HepG2 (cell line): ENCODE data around the gene ASB14. TPM values are rescaled to one million over a fixed set of nuclear protein-coding genes. Genes with fewer than 3 reads are reported as not detected.
"Not testable (repeated sequence)": the region's sequence is repeated elsewhere in the genome, so short reads cannot be mapped to it uniquely, and the experiment has no call there.

ENCODE experiments used
- ATAC-seq: fragments of 200-7000 bp; cut with Tn5 transposase; 3 replicates; pipeline ENCODE4 v1.9.1; 2020; ENCODE audit warnings: mild to moderate bottlenecking, moderate library complexity
- BruUV-seq: library from RNA; stranded (reverse); fragments of 400-500 nt; replicated peaks from 2 replicates; lab custom pipeline; 2021; lab: Mats Ljungman, UMichigan
- CTCF ChIA-PET: fragments of 300-600 bp; formaldehyde crosslinking; extraction: SDS; loops from one replicate; lab custom pipeline; 2021; ENCODE audit warnings: low total read pairs, inconsistent platforms, low intra/inter-chr PET ratio; lab: Yijun Ruan, JAX
- POLR2A ChIA-PET: fragments of 350-600 bp; sonication (Branson Sonifier 250); formaldehyde crosslinking; loops from one replicate; lab custom pipeline; 2020; ENCODE audit warnings: antibody characterized with exemption, inconsistent platforms; lab: Yijun Ruan, JAX
- DNase-seq: peaks from one replicate; pipeline ENCODE4 v3.0.0-alpha.2; 2015; ENCODE audit warnings: low spot score
- FAIRE-seq: peaks from 3 replicates; lab custom pipeline; 2011; peaks lifted over from hg19 to GRCh38; lab: Jason Lieb, UNC
- H2AFZ ChIP-seq: one replicate; pipeline ENCODE4 v1.6.1; 2011; ENCODE audit warnings: low read length, inconsistent platforms
- H3K27ac ChIP-seq: fragments of 300-600 bp; 3 replicates; pipeline ENCODE4 v1.8.0; 2011; ENCODE audit warnings: mixed run types, mild to moderate bottlenecking, mixed read lengths, low read length, inconsistent platforms; ENCODE audit not compliant: insufficient read depth; ENCODE audit errors: extremely low read length
- H3K27me3 ChIP-seq, 2 experiments: fragments of 200-600 bp in 1 of 2; 2 replicates in 1 of 2; 3 replicates in 1 of 2; pipeline versions ENCODE4 v1.6.0 to v1.8.0; 2011; ENCODE audit warnings: low read length in 2 of 2, mild to moderate bottlenecking in 2 of 2, moderate library complexity in 2 of 2, inconsistent platforms in 1 of 2; ENCODE audit not compliant: insufficient read depth in 2 of 2, control insufficient read depth in 1 of 2
- H3K36me3 ChIP-seq, 2 experiments: fragments of 200-600 bp in 1 of 2; replicated peaks in 1 of 2; 2 replicates in 1 of 2; 3 replicates in 1 of 2; pipeline versions ENCODE4 v1.5.1 to v1.8.0; 2011; ENCODE audit warnings: low read length in 2 of 2, inconsistent platforms in 1 of 2; ENCODE audit not compliant: insufficient read depth in 2 of 2, control insufficient read depth in 1 of 2
- H3K4me1 ChIP-seq: 2 replicates; pipeline ENCODE4 v1.5.1; 2012; ENCODE audit warnings: low read length, inconsistent platforms; ENCODE audit not compliant: insufficient read depth
- H3K4me2 ChIP-seq: 2 replicates; pipeline ENCODE4 v1.6.0; 2011; ENCODE audit warnings: low read depth, low read length, inconsistent platforms
- H3K4me3 ChIP-seq, 3 experiments: fragments of 200-600 bp in 1 of 3; sonication (generic), shearing (Covaris generic) in 1 of 3; replicated peaks in 1 of 3; 2 replicates each; pipeline ENCODE4 v1.5.1; 2011 to 2016; ENCODE audit warnings: low read length in 3 of 3, inconsistent platforms in 2 of 3, low read depth in 2 of 3, mild to moderate bottlenecking in 2 of 3, control low read depth in 1 of 3, mixed read lengths in 1 of 3; ENCODE audit not compliant: insufficient read depth in 1 of 3
- H3K79me2 ChIP-seq: one replicate; pipeline ENCODE4 v1.6.1; 2011; ENCODE audit warnings: low read length, inconsistent platforms; ENCODE audit not compliant: insufficient read depth
- H3K9ac ChIP-seq: 2 replicates; pipeline ENCODE4 v1.6.0; 2011; ENCODE audit warnings: mild to moderate bottlenecking, low read depth, low read length, inconsistent platforms; ENCODE audit not compliant: insufficient read depth
- H3K9me3 ChIP-seq: 2 replicates; pipeline ENCODE4 v1.5.1; 2012; ENCODE audit warnings: mild to moderate bottlenecking, low read length
- H4K20me1 ChIP-seq: 2 replicates; pipeline ENCODE4 v1.6.0; 2011; ENCODE audit warnings: inconsistent platforms, mild to moderate bottlenecking, low read length, moderate library complexity; ENCODE audit not compliant: insufficient read depth
- ARID5B ChIP-seq: IDR thresholded peaks from 2 replicates; pipeline ENCODE4 v1.4.0; 2020; ENCODE audit warnings: mild to moderate bottlenecking, missing genetic modification reagents
- BCL6 ChIP-seq: IDR thresholded peaks from 2 replicates; pipeline ENCODE4 v1.6.1; 2016; ENCODE audit warnings: missing genetic modification reagents, missing compliant biosample characterization
- FOXA3 ChIP-seq: IDR thresholded peaks from 2 replicates; pipeline ENCODE4 v1.6.1; 2016; ENCODE audit warnings: missing genetic modification reagents, missing compliant biosample characterization
- FOXP1 ChIP-seq, 2 experiments: fragments of 450-650 bp in 1 of 2; IDR thresholded peaks; 2 replicates each; pipeline ENCODE4 v1.6.1; 2017 to 2018; ENCODE audit warnings: antibody characterized with exemption in 1 of 2
- FOXP4 ChIP-seq: sonication (generic); formaldehyde crosslinking; IDR thresholded peaks from 2 replicates; pipeline ENCODE4 v1.4.0; 2020; ENCODE audit warnings: missing genetic modification reagents
- GATAD2A ChIP-seq: IDR thresholded peaks from 2 replicates; pipeline ENCODE4 v1.6.1; 2016
- NCOA2 ChIP-seq: sonication (generic); formaldehyde crosslinking; IDR thresholded peaks from 2 replicates; pipeline ENCODE4 v1.8.0; 2022; ENCODE audit warnings: inconsistent platforms
- RARA ChIP-seq: IDR thresholded peaks from 2 replicates; pipeline ENCODE4 v1.6.1; 2016; ENCODE audit warnings: missing genetic modification reagents, missing compliant biosample characterization
- SOX13 ChIP-seq, 3 experiments: fragments of 450-650 bp in 1 of 3; sonication (generic) in 1 of 3; formaldehyde crosslinking in 1 of 3; IDR thresholded peaks in 2 of 3; conservative IDR thresholded peaks in 1 of 3; 2 replicates each; pipeline versions ENCODE4 v1.5.0 to v1.6.1; 2016 to 2020; ENCODE audit warnings: antibody characterized with exemption in 1 of 3, mild to moderate bottlenecking in 1 of 3, missing compliant biosample characterization in 1 of 3, missing genetic modification reagents in 1 of 3, moderate library complexity in 1 of 3
- SOX5 ChIP-seq: IDR thresholded peaks from 2 replicates; pipeline ENCODE4 v1.6.1; 2016; ENCODE audit warnings: borderline replicate concordance
- SOX6 ChIP-seq, 2 experiments: fragments of 450-650 bp in 1 of 2; sonication (generic) in 1 of 2; formaldehyde crosslinking in 1 of 2; IDR thresholded peaks; 2 replicates each; pipeline versions ENCODE4 v1.4.0 to v1.6.1; 2017 to 2020; ENCODE audit warnings: antibody characterized with exemption in 1 of 2, mild to moderate bottlenecking in 1 of 2, missing genetic modification reagents in 1 of 2
- SP5 ChIP-seq: IDR thresholded peaks from 2 replicates; pipeline ENCODE4 v1.6.1; 2016; ENCODE audit warnings: low read depth, borderline replicate concordance
- ZNF652 ChIP-seq: IDR thresholded peaks from 2 replicates; pipeline ENCODE4 v1.6.1; 2016; ENCODE audit warnings: low read depth, borderline replicate concordance
- WGBS: methylation state at CpG from one replicate; pipeline ENCODE4 v1.1.6; 2017; ENCODE audit warnings: low lambda C conversion rate; 5-methylcytosine and 5-hydroxymethylcytosine counted together
- in situ Hi-C: cut with HindIII; loops from 2 replicates; pipeline ENCODE4 v1.10.0; 2017; ENCODE audit warnings: low pct_unique_long_range_greater_than_20kb; ENCODE audit not compliant: extremely low pct_ligation_motif_present
- intact Hi-C: fragments of 100-400 bp; cut with micrococcal nuclease; formaldehyde crosslinking; loops from one replicate; pipeline ENCODE4 v1.10.0; 2022; ENCODE audit not compliant: unreplicated experiment
- polyA plus RNA-seq, 8 experiments: library from polyadenylated mRNA; depleted of rRNA in 3 of 8; stranded (reverse) in 7 of 8; unstranded in 1 of 8; fragments of >200 nt; fragmentation: Illumina TruSeq in 4 of 8; extraction: Trizol in 4 of 8; gene quantifications; 2 replicates each; pipeline versions ENCODE4 v1.2.1 to v1.2.3, GENCODE V29; 2011 to 2016; ENCODE audit warnings: low read depth in 4 of 8, missing spikeins in 1 of 8, mixed read lengths in 1 of 8; ENCODE audit not compliant: insufficient read depth in 1 of 8
- total RNA-seq, 5 experiments: library from RNA; depleted of rRNA; stranded (reverse); fragments of >200 nt; fragmentation: Illumina TruSeq; extraction: Trizol; gene quantifications; 2 replicates each; pipeline ENCODE4 v1.2.3, GENCODE V29; 2016; ENCODE audit warnings: low read depth in 1 of 5
- TF ChIP-seq, protein P1 (sequence below): IDR thresholded peaks from 2 replicates; pipeline ENCODE4 v1.6.1; 2016; ENCODE audit warnings: mild to moderate bottlenecking

ASB14 gene
- total and polyA plus RNA-seq, 2 of the 13 experiments (the other 11 are each of a cell fraction or from before 2014, with no cell fraction given) = not detected

DNA sequence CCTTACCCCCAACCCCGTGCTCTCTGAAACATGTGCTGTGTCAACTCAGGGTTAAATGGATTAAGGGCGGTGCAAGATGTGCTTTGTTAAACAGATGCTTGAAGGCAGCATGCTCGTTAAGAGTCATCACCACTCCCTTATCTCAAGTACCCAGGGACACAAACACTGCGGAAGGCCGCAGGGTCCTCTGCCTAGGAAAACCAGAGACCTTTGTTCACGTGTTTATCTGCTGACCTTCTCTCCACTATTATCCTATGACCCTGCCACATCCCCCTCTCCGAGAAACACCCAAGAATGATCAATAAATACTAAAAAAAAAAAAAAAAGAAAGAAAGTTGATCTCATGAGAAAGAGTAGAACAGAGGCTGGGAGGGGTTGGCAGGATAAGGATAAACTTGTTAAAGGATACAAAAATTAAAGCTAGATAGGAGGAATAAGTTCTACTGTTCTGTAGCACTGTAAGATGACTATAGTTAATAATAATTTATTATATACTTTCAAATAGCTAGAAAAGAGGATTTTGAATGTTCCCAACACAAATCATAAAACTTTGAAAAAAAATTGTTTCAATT, 46.7 kb upstream of the ASB14 start:
- H3K27ac ChIP-seq; H3K36me3 ChIP-seq; H3K27me3 ChIP-seq; FAIRE-seq; POLR2A ChIA-PET; TF ChIP-seq SOX13, SOX6, FOXP1 (IDR thresholded peaks at IDR 0.05): not testable (repeated sequence)
- ATAC-seq = peak; percentile 44; the same call in 1 of the 3 replicates
- TF ChIP-seq FOXA3 (CRISPR knock-in tag) = 0 out of 2 replicates have a peak, but pooled peaks have one; percentile 29
- peak; percentile 52; the same call in 1 of the 2 replicates for TF ChIP-seq GATAD2A
- peak; percentile 33; the same call in 1 of the 2 replicates for TF ChIP-seq NCOA2
- peak; percentile 35 for TF ChIP-seq RARA (CRISPR knock-in tag)
- TF ChIP-seq SOX13 (CRISPR knock-in tag; conservative IDR thresholded peaks at IDR 0.05 in 1 of 2, IDR thresholded peaks at IDR 0.05 in 1 of 2) = peak in 1 of 2 experiments; percentile 70; a peak in 2 of 4 replicates
- TF ChIP-seq, protein P1, sequence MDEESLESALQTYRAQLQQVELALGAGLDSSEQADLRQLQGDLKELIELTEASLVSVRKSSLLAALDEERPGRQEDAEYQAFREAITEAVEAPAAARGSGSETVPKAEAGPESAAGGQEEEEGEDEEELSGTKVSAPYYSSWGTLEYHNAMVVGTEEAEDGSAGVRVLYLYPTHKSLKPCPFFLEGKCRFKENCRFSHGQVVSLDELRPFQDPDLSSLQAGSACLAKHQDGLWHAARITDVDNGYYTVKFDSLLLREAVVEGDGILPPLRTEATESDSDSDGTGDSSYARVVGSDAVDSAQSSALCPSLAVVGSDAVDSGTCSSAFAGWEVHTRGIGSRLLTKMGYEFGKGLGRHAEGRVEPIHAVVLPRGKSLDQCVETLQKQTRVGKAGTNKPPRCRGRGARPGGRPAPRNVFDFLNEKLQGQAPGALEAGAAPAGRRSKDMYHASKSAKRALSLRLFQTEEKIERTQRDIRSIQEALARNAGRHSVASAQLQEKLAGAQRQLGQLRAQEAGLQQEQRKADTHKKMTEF (CRISPR knock-in tag) = peak; percentile 32; the same call in 1 of the 2 replicates
- peak; percentile 86 for TF ChIP-seq BCL6 (CRISPR knock-in tag)
- TF ChIP-seq ZNF652 = peak; percentile 60; the same call in 1 of the 2 replicates
- TF ChIP-seq SOX5 = peak; percentile 26; the same call in 1 of the 2 replicates
- TF ChIP-seq SP5 = peak; percentile 39; the same call in 1 of the 2 replicates
- TF ChIP-seq ARID5B (CRISPR knock-in tag) = peak; percentile 50; the same call in 1 of the 2 replicates
- TF ChIP-seq FOXP4 (CRISPR knock-in tag) = peak; percentile 40; the same call in 1 of the 2 replicates
- peak; percentile 15; the same call in 1 of the 2 replicates for TF ChIP-seq SOX6 (CRISPR knock-in tag; IDR thresholded peaks at IDR 0.05)
- TF ChIP-seq FOXP1 (CRISPR knock-in tag; IDR thresholded peaks at IDR 0.05) = 0 out of 2 replicates have a peak, but pooled peaks have one; percentile 26
- TF ChIP-seq, all 625 proteins: peak for 14; not testable (repeated sequence) for 611
- H3K4me3 ChIP-seq, H3K9me3 ChIP-seq, H3K79me2 ChIP-seq, H3K4me2 ChIP-seq, H3K9ac ChIP-seq, H2AFZ ChIP-seq, H3K4me1 ChIP-seq, in situ Hi-C loops, intact Hi-C loops, BruUV-seq, DNase-seq, CTCF ChIA-PET, H4K20me1 ChIP-seq: not testable (repeated sequence)
- 3% methylated on average over 6 of the region's 7 CpGs for WGBS
